GM21381 (cell line): ENCODE results near the gene ARHGAP30.
A peak's percentile ranks its signal among the peaks of the same experiment; 100 is the strongest.

Experiments
- ATAC-seq: cut with Tn5 transposase; IDR thresholded peaks from one replicate; pipeline ENCODE4 v1.9.1; 2021; ENCODE audit warnings: mild to moderate bottlenecking, moderate library complexity; ENCODE audit not compliant: unreplicated experiment

ARHGAP30 gene

GRCh38 chr1:161013488-161014230 lies 56.0 kb downstream of the ARHGAP30 start:
- peak; percentile 85 for ATAC-seq

DNA sequence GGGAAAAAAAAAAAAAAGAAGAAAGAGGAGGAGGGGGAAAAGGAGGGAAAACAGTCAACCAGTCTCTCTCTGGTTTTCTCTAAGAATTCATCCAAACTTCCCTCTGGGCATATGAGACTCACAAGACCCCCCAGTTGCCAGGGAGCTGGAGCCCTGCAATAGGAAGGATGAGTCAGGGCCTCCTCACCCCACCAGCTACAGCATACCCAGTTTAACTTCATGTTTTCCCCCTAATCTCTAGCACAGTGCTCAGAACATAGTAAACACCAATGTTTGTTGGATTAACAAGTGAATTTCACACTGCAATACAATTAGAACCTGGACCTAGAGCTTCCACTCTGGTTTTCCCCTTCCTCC lies 56.6 kb downstream of the ARHGAP30 start:
- peak; percentile 16 for ATAC-seq

DNA sequence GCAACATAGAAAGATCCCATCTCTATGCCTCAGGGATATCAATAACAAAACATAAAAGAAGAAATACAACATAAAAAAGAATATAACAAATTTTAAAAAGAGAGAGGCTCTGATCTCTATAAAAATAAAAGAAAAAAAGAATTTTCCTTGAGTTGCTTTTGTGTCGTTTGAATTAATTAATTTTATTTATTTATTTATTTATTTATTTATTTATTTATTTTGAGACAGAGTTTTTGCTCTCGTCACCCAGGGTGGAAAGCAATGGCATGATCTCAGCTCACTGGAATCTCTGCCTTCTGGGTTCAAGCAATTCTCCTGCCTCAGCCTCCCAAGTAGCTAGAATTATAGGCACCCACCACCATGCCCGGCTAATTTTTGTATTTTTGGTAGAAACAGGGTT lies 57.3 kb downstream of the ARHGAP30 start:
- no peak for ATAC-seq

GRCh38 chr1:161009602-161010211 lies 60.0 kb downstream of the ARHGAP30 start:
- ATAC-seq: no peak

GRCh38 chr1:161008869-161009510 lies 60.7 kb downstream of the ARHGAP30 start:
- no peak for ATAC-seq

GRCh38 chr1:161007369-161007768 lies 62.3 kb downstream of the ARHGAP30 start:
- no peak for ATAC-seq

DNA sequence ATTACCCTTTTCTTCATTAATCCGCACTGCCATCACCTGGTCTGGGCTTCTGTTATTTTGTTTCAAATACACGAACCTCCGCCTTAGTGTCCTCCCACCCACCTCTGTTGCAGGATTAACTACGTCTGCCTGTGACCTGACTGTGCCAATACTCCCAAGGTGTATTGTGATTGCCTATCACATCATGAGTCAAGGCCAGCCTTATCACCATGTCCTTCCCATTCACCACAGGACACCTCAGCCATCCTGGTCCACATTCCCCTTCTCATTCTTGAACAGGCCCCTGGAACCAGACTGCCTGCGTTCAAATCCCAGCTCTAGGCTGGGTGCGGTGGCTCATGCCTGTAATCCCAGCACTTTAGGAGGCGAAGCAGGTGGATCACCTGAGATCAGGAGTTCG lies 63.1 kb downstream of the ARHGAP30 start:
- no peak for ATAC-seq

DNA sequence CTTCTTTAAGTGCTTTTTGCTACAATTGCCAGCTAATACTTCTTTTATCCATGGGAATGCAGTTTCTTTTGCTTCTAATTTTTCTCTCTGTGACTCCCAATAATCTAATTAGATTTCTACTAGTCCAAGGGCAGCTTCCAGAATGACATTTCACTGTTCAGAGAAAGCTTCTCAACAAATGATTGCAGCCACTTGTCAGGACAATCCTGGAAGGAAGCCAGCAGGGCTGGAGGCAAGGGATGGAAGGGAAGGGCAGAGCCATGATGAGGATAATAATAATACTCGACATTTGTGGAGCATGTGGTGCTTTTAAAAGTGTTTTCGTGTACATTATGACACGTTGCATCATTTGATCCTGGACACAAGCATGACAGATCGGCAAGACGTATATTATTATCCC lies 68.2 kb downstream of the ARHGAP30 start:
- ATAC-seq: no peak

- ATAC-seq: no peak
Observed at GRCh38 chr1:161000736-161001480, 68.8 kb downstream of the ARHGAP30 start.

- ATAC-seq: no peak
Observed at GRCh38 chr1:160999376-160999775, 70.3 kb downstream of the ARHGAP30 start.

GRCh38 chr1:160997323-160998038 lies 72.2 kb downstream of the ARHGAP30 start:
- ATAC-seq: no peak
